Endothelial cell of umbilical vein (primary cell): Measurements from ENCODE around the gene CTPS1. TPM values are rescaled to one million over a fixed set of nuclear protein-coding genes. Genes with fewer than 3 reads are reported as not detected.

ENCODE experiments used
- Bru-seq: library from RNA; stranded (reverse); fragments of 400-500 nt; gene quantifications from one replicate; lab custom pipeline; 2021; lab: Mats Ljungman, UMichigan
- BruChase-seq, 2 experiments: library from RNA; stranded (reverse); fragments of 400-500 nt; gene quantifications; one replicate each; lab custom pipeline; 2021; lab: Mats Ljungman, UMichigan
- BruUV-seq: library from RNA; stranded (reverse); fragments of 400-500 nt; replicated peaks from 2 replicates; lab custom pipeline; 2021; lab: Mats Ljungman, UMichigan
- CTCF ChIA-PET: fragments of 300-600, 350-600 bp; sonication (Branson Sonifier 250); formaldehyde crosslinking; loops from one replicate; lab custom pipeline; 2021; ENCODE audit warnings: antibody characterized with exemption, inconsistent platforms; lab: Charles Lee
- POLR2A ChIA-PET: fragments of 300-600, 350-600 bp; sonication (Branson Sonifier 250); formaldehyde crosslinking; loops from one replicate; lab custom pipeline; 2021; ENCODE audit warnings: antibody characterized with exemption, inconsistent platforms; lab: Charles Lee
- DNase-seq: peaks from one replicate; pipeline ENCODE4 v3.0.0-alpha.2; 2011; ENCODE audit warnings: low read depth, low spot score
- FAIRE-seq: peaks from 2 replicates; lab custom pipeline; 2011; peaks lifted over from hg19 to GRCh38; lab: Jason Lieb, UNC
- H2AFZ ChIP-seq: 2 replicates; pipeline ENCODE4 v1.6.0; 2012; ENCODE audit warnings: low read depth, low read length, control low read depth, inconsistent platforms
- H3K27ac ChIP-seq: 2 replicates; pipeline ENCODE4 v1.5.1; 2011; ENCODE audit warnings: low read depth, mild to moderate bottlenecking, control low read depth, low read length, moderate library complexity; ENCODE audit not compliant: insufficient read depth
- H3K27me3 ChIP-seq, 2 experiments: 2 replicates each; pipeline versions ENCODE4 v1.6.0 to v1.6.1; 2011; ENCODE audit warnings: low read length in 2 of 2, mixed read lengths in 1 of 2; ENCODE audit not compliant: control insufficient read depth in 2 of 2, insufficient read depth in 2 of 2
- H3K36me3 ChIP-seq, 2 experiments: 2 replicates in 1 of 2; 3 replicates in 1 of 2; pipeline ENCODE4 v1.5.1; 2011; ENCODE audit warnings: low read length in 2 of 2, mild to moderate bottlenecking in 1 of 2, moderate library complexity in 1 of 2; ENCODE audit not compliant: control insufficient read depth in 2 of 2, insufficient read depth in 2 of 2; ENCODE audit errors: extremely low read depth in 1 of 2
- H3K4me1 ChIP-seq: 3 replicates; pipeline ENCODE4 v1.5.1; 2011; ENCODE audit warnings: mild to moderate bottlenecking, low read length; ENCODE audit not compliant: control insufficient read depth, insufficient read depth; ENCODE audit errors: extremely low read depth
- H3K4me2 ChIP-seq: 2 replicates; pipeline ENCODE4 v1.6.1; 2011; ENCODE audit warnings: low read length, control low read depth, mixed read lengths; ENCODE audit not compliant: insufficient read depth
- H3K4me3 ChIP-seq, 3 experiments: fragments of 200-600 bp in 1 of 3; sonication (generic), shearing (Covaris generic) in 1 of 3; replicated peaks in 1 of 3; 2 replicates each; pipeline ENCODE4 v1.5.1; 2011 to 2016; ENCODE audit warnings: control low read depth in 3 of 3, low read length in 3 of 3, mild to moderate bottlenecking in 2 of 3, inconsistent platforms in 1 of 3, low read depth in 1 of 3, moderate library complexity in 1 of 3; ENCODE audit not compliant: insufficient read depth in 1 of 3
- H3K79me2 ChIP-seq: 2 replicates; pipeline ENCODE4 v1.6.0; 2012; ENCODE audit warnings: low read length, inconsistent platforms; ENCODE audit not compliant: control insufficient read depth, insufficient read depth
- H3K9ac ChIP-seq: replicated peaks from 2 replicates; pipeline ENCODE3; 2011; ENCODE audit warnings: low read length, control low read depth; ENCODE audit not compliant: insufficient read depth; ENCODE audit errors: extremely low read depth
- H3K9me1 ChIP-seq: replicated peaks from 3 replicates; pipeline ENCODE4 v1.6.0; 2011; ENCODE audit warnings: mild to moderate bottlenecking, low read length; ENCODE audit not compliant: control insufficient read depth, insufficient read depth; ENCODE audit errors: extremely low read depth
- H3K9me3 ChIP-seq: replicated peaks from 2 replicates; pipeline ENCODE4 v1.5.1; 2012; ENCODE audit warnings: low read length, inconsistent platforms; ENCODE audit not compliant: control insufficient read depth, insufficient read depth
- H4K20me1 ChIP-seq: replicated peaks from 2 replicates; pipeline ENCODE3; 2011; ENCODE audit warnings: mild to moderate bottlenecking, low read length; ENCODE audit not compliant: control insufficient read depth, insufficient read depth; ENCODE audit errors: extremely low read depth
- EZH2 ChIP-seq: IDR thresholded peaks from 2 replicates; pipeline ENCODE4 v1.6.1; 2012; ENCODE audit warnings: borderline replicate concordance, low read depth, mild to moderate bottlenecking, moderate library complexity, low read length, inconsistent platforms; ENCODE audit not compliant: severe bottlenecking
- FOS ChIP-seq: IDR thresholded peaks from 2 replicates; pipeline ENCODE4 v1.6.1; 2011; ENCODE audit warnings: mild to moderate bottlenecking, low read length, moderate library complexity, borderline replicate concordance; ENCODE audit not compliant: insufficient read depth
- GATA2 ChIP-seq: IDR thresholded peaks from 2 replicates; pipeline ENCODE4 v1.7.0; 2011; ENCODE audit warnings: low read depth, mild to moderate bottlenecking, moderate library complexity, mixed read lengths, low read length; ENCODE audit not compliant: insufficient read length, insufficient read depth
- JUN ChIP-seq: IDR thresholded peaks from 2 replicates; pipeline ENCODE4 v1.6.1; 2011; ENCODE audit warnings: borderline replicate concordance, low read depth; ENCODE audit not compliant: insufficient read length, insufficient read depth
- MYC ChIP-seq: IDR thresholded peaks from one replicate; pipeline ENCODE4 v1.6.1; 2011; ENCODE audit warnings: mild to moderate bottlenecking, low read depth, low read length
- POLR2A ChIP-seq: IDR thresholded peaks from 2 replicates; pipeline ENCODE4 v1.6.1; 2012; ENCODE audit warnings: low read depth, mild to moderate bottlenecking, control low read depth, low read length
- POLR2AphosphoS5 ChIP-seq: IDR thresholded peaks from 2 replicates; pipeline ENCODE4 v1.6.1; 2012; ENCODE audit warnings: low read depth, mild to moderate bottlenecking, control low read depth, low read length, moderate library complexity; ENCODE audit not compliant: insufficient read depth
- dilution Hi-C: fragments of 300-500 bp; cut with MboI; formaldehyde crosslinking; loops from one replicate; pipeline ENCODE4 v1.15.0; 2019; ENCODE audit warnings: low sequenced_read_pairs; ENCODE audit not compliant: extremely low pct_ligation_motif_present
- intact Hi-C: fragments of 100-400 bp; cut with micrococcal nuclease; formaldehyde crosslinking; loops from one replicate; pipeline ENCODE4 v1.10.0; 2022
- long read RNA-seq: library from polyadenylated mRNA; stranded (forward); transcript quantifications from one replicate; pipeline ENCODE4 v2.0.0, GENCODE V29; 2021
- polyA minus RNA-seq, 3 experiments: library from RNA; depleted of rRNA, polyadenylated mRNA; stranded (reverse); fragments of >200 nt; gene quantifications; 1 replicate in 1 of 3; 2 replicates in 2 of 3; pipeline ENCODE4 v1.2.3, GENCODE V29; 2011
- polyA plus RNA-seq, 4 experiments: library from polyadenylated mRNA; depleted of rRNA in 3 of 4; stranded (reverse) in 3 of 4; unstranded in 1 of 4; fragments of >200 nt; gene quantifications; 2 replicates each; pipeline versions ENCODE4 v1.2.1 to v1.2.3, GENCODE V29; 2011 to 2012; ENCODE audit warnings: missing spikeins in 1 of 4
- total RNA-seq: library from RNA; stranded (reverse); gene quantifications from 2 replicates; pipeline ENCODE4 v1.2.3, GENCODE V29; 2021
- TF ChIP-seq, protein P1 (sequence below), 2 donors: IDR thresholded peaks; 1 replicate in 1 of 2; 2 replicates in 1 of 2; pipeline ENCODE4 v1.5.1; 2011; ENCODE audit warnings: low read length in 2 of 2, mild to moderate bottlenecking in 2 of 2, moderate library complexity in 2 of 2, control low read depth in 1 of 2, inconsistent platforms in 1 of 2, low read depth in 1 of 2; ENCODE audit not compliant: insufficient read depth in 1 of 2; ENCODE audit errors: extremely low read depth in 1 of 2
- TF ChIP-seq, protein P2 (sequence below): IDR thresholded peaks from 2 replicates; pipeline ENCODE4 v1.6.1; 2011; ENCODE audit not compliant: insufficient read depth, insufficient read length

Gene CTPS1, protein sequence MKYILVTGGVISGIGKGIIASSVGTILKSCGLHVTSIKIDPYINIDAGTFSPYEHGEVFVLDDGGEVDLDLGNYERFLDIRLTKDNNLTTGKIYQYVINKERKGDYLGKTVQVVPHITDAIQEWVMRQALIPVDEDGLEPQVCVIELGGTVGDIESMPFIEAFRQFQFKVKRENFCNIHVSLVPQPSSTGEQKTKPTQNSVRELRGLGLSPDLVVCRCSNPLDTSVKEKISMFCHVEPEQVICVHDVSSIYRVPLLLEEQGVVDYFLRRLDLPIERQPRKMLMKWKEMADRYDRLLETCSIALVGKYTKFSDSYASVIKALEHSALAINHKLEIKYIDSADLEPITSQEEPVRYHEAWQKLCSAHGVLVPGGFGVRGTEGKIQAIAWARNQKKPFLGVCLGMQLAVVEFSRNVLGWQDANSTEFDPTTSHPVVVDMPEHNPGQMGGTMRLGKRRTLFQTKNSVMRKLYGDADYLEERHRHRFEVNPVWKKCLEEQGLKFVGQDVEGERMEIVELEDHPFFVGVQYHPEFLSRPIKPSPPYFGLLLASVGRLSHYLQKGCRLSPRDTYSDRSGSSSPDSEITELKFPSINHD
- total RNA-seq: 63.8 and 65.8 TPM in 2 replicates
- polyA plus RNA-seq: 19.2 and 24.9 TPM in 2 replicates
- 30.0 and 40.4 TPM in 2 replicates for polyA plus RNA-seq (2011; cell fraction: cytosol; rRNA removed)
- 86.3 and 112 TPM in 2 replicates for polyA plus RNA-seq (2011; cell fraction: nucleus; rRNA removed)
- polyA plus RNA-seq (2012): 45.4 and 52.0 TPM in 2 replicates
- polyA minus RNA-seq: 44.4 and 46.0 TPM in 2 replicates
- 49.9 TPM for polyA minus RNA-seq (2011; cell fraction: cytosol; rRNA and poly(A)+ RNA removed)
- polyA minus RNA-seq (2011; cell fraction: nucleus; rRNA and poly(A)+ RNA removed): 54.9 and 77.7 TPM in 2 replicates
- percentile 91 among the genes with signal in this experiment for Bru-seq, nascent RNA
- BruChase-seq, experiment 1, labeled RNA remaining after a 6-hour chase: percentile 87 among the genes with signal in this experiment
- percentile 90 among the genes with signal in this experiment for BruChase-seq, experiment 2, labeled RNA remaining after a 2-hour chase
- long read RNA-seq, transcript CTPS1-202 (19 exons, 3,201 nt): major isoform, 75 of 130 reads
- long read RNA-seq, partial matches to known transcripts: 39 of 130 reads
- long read RNA-seq, other reads (novel, unspliced or antisense): 13 of 130 reads

DNA sequence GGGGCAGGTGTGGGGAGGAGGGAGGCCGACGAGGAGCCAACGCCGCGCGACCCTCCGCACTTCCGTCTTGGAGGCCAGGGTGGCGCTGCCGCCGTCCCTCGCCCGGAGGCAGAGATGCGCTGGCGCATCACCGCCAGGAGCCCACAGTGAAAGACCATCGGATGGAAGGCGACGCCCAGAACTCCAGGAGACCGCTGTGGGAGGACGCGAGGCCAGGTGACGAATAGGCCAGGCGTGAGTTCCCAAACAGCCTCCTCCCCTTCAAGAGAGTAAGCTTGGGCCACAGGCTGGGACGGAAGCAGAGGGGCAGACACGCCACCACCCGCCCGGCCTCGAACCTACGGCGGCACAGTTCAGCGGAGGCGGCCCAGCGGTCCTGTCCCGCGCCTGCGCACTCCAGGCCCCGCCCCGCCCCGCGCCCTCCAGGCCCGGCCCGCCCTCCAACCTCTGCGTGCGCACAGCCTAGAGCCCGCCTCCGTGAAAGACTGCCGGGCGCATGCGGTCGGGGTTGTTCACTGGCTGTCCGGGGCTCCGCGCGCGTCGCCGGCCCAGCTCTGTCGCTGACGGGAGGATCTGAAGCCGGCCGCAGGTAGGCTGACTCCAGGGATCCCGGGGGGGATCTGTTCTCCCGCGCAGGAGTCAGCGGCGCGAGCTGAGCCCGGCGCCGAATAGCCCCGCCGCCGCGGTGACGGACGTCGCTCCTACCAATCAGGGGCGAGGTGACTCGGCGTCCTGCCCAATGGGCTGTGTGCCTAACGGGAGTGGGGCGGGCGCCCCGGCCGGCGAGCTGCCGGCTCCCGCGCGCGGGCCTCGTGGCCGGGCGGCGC is at the start of gene CTPS1:
CTPS1 (plus strand) TSS at position 456 of the 827 bp plus-strand sequence. CDS start 3,595 bp downstream, outside the sequence.
- ChIA-PET CTCF (interaction anchor here (0.8 to 1.7 kb wide), 7 partner anchors 9 to 207 kb away, joined by 3 to 7 read pairs (median 3); no protein-coding TSS in a partner anchor), POLR2A (interaction anchor here (0.6 to 0.9 kb wide), 2 partner anchors 122 kb away, joined by 3 read pairs; no protein-coding TSS in a partner anchor)
- H3K9ac ChIP-seq: peak within 1 kb of the TSS; percentile 90
- intact Hi-C loops (loop anchor here (1.0 kb wide), 1 partner anchor 24 kb away; no protein-coding TSS in a partner anchor), dilution Hi-C loops (no loop called here)
- peaks cover 0 to under 1% of the 10 kb centered on the region in 2 experiments for H3K36me3 ChIP-seq
- no peaks in the 10 kb centered on the region for H3K9me3 ChIP-seq
- no peaks in the 10 kb centered on the region for H4K20me1 ChIP-seq
- TF ChIP-seq JUN: no peak
- TF ChIP-seq MYC: peak; percentile 51
- TF ChIP-seq, protein P1, sequence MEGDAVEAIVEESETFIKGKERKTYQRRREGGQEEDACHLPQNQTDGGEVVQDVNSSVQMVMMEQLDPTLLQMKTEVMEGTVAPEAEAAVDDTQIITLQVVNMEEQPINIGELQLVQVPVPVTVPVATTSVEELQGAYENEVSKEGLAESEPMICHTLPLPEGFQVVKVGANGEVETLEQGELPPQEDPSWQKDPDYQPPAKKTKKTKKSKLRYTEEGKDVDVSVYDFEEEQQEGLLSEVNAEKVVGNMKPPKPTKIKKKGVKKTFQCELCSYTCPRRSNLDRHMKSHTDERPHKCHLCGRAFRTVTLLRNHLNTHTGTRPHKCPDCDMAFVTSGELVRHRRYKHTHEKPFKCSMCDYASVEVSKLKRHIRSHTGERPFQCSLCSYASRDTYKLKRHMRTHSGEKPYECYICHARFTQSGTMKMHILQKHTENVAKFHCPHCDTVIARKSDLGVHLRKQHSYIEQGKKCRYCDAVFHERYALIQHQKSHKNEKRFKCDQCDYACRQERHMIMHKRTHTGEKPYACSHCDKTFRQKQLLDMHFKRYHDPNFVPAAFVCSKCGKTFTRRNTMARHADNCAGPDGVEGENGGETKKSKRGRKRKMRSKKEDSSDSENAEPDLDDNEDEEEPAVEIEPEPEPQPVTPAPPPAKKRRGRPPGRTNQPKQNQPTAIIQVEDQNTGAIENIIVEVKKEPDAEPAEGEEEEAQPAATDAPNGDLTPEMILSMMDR (IDR thresholded peaks at IDR 0.05; ENCODE audit: extremely low read depth in 1 of 2, insufficient read depth in 1 of 2, low read depth in 1 of 2, low read length in 2 of 2): no peak
- TF ChIP-seq FOS: no peak
- TF ChIP-seq, protein P2, sequence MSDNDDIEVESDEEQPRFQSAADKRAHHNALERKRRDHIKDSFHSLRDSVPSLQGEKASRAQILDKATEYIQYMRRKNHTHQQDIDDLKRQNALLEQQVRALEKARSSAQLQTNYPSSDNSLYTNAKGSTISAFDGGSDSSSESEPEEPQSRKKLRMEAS: no peak
- TF ChIP-seq EZH2: no peak
- peak; percentile 85 for TF ChIP-seq POLR2A
- peak; percentile 80 for TF ChIP-seq POLR2AphosphoS5
- TF ChIP-seq GATA2: no peak
- peak; percentile 90 for FAIRE-seq
- no peaks in the 10 kb centered on the region for H3K27me3 ChIP-seq
- peak within 1 kb of the TSS; percentile 60 to 69 (median 69) for H3K4me3 ChIP-seq
- H3K4me1 ChIP-seq: peaks cover 21% of the 10 kb centered on the region
- BruUV-seq: TSS peak; percentile 74
- H3K27ac ChIP-seq: peak within 1 kb of the TSS; percentile 88
- H3K79me2 ChIP-seq: peaks cover 40% of the 10 kb centered on the region
- peak within 1 kb of the TSS; percentile 99 for H2AFZ ChIP-seq
- H3K4me2 ChIP-seq: peak within 1 kb of the TSS; percentile 49
- DNase-seq: peak; percentile 92
- no peaks in the 10 kb centered on the region for H3K9me1 ChIP-seq
